ENCODE results near the gene RNF13.

GRCh38 chr3:149771652-149772271 lies 41.3 kb upstream of the RNF13 start:
- TF ChIP-seq EZH2phosphoT487 (conservative IDR thresholded peaks at IDR 0.05; ENCODE audit: low read length): no peak
- peak; percentile 59 for TF ChIP-seq CTCF (IDR thresholded peaks at IDR 0.05; ENCODE audit: insufficient read depth, low read length, poor library complexity, severe bottlenecking)
